Measurements from ENCODE around the gene MRPS27. TPM values are rescaled to one million over a fixed set of nuclear protein-coding genes. Genes with fewer than 3 reads are reported as not detected.

MRPS27 gene
- total RNA-seq, 1 donor from 2014 or later, result 41.1 TPM

DNA sequence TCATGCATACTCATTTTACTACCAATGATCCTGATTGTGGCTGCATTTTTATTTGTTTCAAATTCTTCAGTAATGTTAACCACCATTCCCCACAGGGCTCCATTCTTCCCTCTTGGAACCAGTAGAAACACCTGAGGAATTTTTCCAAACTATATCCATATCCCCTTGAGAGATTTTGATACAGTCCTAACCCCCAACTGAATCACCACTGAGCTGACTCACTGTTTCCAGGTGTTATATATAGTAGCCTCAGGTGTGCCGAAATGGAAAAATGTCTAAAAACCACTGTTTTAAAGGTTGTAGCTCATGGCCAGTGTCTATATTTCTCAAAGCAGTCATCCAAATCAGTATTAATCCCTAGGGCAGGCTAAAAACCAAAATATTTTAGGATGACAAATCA lies 85.2 kb downstream of the MRPS27 start:
- no peak for DNase-seq (ENCODE audit: low spot score)

DNA sequence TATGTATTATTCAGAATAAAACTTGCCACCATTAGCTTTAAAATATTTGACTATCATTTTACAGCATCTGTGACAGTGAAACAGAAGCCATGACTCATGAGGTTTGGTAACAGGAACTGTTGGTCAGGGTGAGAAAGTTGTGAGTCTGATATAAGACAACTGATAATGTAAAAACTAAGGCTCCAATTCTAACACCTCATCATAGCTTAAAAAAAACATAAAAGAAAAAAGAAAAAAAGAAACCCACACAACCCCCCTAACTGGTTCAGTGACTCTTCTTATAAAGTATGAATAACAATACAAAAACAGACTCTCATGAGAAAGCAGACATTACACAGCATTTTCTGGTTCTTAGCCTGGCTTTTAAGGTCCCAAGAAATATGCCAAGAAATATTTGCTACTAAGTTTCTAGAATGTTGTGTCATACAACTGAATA lies 85.8 kb downstream of the MRPS27 start:
- DNase-seq (ENCODE audit: low spot score), result no peak

DNA sequence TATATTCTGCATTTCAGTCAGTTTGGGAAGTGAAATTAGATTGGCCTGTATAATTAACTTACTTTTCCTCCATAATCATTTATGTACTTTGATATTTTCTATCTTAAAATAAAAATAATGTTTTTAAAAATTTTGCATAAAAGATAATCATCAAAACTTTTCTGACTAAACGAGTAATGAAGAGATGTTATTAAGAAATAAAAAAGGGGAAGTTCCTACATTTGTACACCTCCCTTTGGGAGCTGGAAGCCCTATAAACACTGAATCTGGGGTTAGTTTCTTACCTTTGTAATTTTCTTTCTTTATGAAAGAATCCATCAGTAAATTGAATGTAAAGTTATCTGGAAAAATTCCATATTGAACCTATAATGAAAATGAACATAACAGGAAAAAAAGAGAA lies 86.2 kb downstream of the MRPS27 start:
- no peak for DNase-seq (ENCODE audit: low spot score)

DNA sequence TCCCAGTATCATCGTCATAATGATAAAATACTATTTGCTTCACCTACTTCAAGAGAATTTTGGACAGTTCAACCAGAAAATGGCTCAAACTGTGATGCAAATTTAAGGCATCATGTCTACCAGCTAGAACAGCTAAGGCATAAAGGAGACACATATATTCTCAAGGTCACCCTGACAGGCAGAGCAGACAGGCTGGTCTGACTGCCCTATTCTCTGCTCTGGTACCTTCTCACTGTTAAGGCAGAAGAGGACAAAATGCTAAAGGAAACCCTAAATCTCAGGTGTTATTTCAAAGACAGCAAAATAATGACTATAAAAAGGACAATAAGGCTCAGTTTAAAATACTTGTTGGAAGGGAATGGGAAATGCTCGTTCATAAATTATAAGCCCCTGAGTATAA lies 87.2 kb downstream of the MRPS27 start:
- DNase-seq (ENCODE audit: low spot score), result no peak

GRCh38 chr5:72231991-72232703 lies 87.9 kb downstream of the MRPS27 start:
- no peak for DNase-seq (ENCODE audit: low spot score)

DNA sequence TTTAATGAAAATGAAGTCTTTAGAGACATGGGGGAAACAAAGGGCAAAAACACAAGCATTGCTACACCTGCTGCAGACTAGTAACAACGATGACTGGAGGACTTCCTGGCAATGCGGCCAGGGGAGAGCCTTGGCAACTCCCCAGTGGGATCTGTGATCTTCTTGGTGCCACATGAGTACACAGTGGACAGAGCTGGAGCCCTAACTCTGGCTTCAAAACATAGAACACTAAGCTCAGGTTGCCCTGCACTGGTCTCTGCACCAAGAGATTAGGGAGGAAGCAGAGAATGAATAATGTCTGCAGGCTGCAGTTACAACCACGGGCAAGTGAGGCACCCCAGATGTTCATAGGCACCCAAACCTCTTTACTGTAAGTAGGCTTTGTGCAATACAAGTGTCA lies 91.1 kb downstream of the MRPS27 start:
- DNase-seq (ENCODE audit: low spot score), result no peak

GRCh38 chr5:72226950-72227349 lies 93.1 kb downstream of the MRPS27 start:
- DNase-seq (ENCODE audit: low spot score), result no peak

GRCh38 chr5:72225741-72226140 lies 94.3 kb downstream of the MRPS27 start:
- DNase-seq (ENCODE audit: low spot score), result no peak

GRCh38 chr5:72224946-72225463 lies 95.0 kb downstream of the MRPS27 start:
- no peak for DNase-seq (ENCODE audit: low spot score)

GRCh38 chr5:72223371-72223770 lies 96.7 kb downstream of the MRPS27 start:
- DNase-seq (ENCODE audit: low spot score), result no peak

- no peak for DNase-seq (ENCODE audit: low spot score)
Observed at GRCh38 chr5:72222521-72222920, 97.5 kb downstream of the MRPS27 start.

GRCh38 chr5:72221541-72221940 lies 98.5 kb downstream of the MRPS27 start:
- no peak for DNase-seq (ENCODE audit: low spot score)

DNA sequence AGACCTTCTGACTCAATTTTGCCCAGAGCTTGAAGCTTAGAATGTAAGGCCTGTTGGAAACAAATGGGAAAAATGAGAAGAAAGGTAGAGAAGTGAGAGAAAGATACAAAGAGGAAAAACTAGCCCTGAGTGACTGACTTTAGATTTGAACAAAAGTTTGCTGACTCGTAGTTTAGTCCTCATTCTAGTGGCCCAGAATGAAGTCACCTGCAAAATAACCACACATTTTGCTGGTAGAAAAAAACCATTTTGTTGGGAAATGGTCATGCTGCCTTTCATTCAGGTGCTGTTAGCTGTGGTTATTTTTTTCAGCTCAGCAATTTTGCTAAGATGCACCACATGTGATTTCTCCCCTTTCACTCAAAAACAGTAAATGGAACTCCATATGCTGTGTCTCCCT lies 98.9 kb downstream of the MRPS27 start:
- no peak for DNase-seq (ENCODE audit: low spot score)

- no peak for DNase-seq (ENCODE audit: low spot score)
Observed at GRCh38 chr5:72216756-72217155, 103.3 kb downstream of the MRPS27 start.

DNA sequence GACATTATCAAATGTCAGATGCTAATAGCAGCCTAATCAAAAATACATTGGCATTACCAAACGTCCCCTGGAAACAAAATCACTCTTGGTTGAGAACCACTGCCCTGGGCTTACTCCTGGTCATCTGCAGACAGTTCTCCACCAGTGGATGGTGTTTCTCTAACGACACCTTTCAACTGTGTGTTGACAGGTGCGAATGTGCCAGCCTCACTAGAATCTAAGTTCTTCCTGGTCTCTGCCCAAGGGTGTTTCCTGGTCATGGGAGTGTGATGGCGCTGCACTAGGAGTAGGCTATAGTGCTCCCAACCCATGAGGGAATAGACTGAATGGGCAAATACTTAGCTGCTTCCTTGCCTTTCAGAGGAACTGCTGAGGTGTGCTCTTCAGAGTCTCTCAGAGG lies 105.9 kb downstream of the MRPS27 start:
- no peak for DNase-seq (ENCODE audit: low spot score)

- no peak for DNase-seq (ENCODE audit: low spot score)
Observed at GRCh38 chr5:72213482-72213881, 106.6 kb downstream of the MRPS27 start.

DNA sequence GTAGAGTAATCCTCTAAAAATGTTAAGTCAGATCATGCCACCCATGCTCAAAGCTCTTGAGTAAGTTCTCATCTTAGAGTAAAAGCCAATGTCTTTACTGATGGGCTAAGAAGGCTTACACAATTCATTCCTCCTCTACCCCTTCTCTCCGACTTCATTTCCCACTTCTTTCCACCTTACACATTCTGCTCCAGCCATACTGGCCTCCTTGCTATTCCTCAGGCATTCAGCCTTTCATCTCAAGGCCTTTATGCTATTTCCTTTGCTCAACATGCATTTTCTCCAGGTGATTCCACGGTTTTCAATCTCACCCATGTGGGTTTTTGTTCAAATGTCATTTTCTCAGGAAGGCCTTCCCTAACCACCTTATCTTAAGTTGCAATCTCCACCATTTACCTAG lies 107.9 kb downstream of the MRPS27 start:
- no peak for DNase-seq (ENCODE audit: low spot score)

DNA sequence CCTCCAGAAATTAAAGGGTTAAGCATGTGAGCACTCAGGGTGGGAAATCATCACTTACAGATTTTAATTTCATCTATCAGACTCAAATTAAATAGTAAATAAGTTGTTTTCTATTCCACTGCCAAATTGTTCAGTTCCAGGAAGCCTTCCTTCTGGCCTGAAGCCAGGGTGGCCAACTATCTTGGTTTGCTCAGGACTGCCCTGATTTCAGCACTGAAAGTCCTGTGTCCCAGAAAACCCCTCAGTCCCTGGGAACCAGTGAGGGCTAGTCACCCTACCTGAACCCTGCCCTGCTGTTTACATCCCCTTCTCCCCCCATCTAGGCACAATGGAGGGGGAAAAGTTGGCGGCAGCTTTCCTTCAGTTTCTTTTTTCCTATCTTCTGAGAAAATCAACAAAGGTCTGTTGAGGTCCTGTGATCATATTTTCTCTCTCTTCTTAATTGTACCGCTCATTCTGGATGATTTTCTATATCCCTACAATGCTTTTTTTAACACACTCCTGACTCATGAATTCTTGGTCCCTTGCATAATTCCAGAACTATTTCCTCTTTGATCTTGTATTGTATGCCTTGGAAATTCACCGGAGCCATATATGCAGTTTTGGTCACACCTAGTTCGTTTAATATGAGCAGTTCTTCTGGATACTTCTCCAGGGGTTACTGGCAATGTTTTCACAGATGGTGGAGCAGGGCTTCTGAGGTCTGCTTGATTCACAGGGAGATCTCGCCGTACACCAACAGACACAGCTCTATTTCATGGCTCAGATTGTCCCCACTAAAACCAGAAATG lies 109.0 kb downstream of the MRPS27 start:
- no peak for DNase-seq (ENCODE audit: low spot score)

DNA sequence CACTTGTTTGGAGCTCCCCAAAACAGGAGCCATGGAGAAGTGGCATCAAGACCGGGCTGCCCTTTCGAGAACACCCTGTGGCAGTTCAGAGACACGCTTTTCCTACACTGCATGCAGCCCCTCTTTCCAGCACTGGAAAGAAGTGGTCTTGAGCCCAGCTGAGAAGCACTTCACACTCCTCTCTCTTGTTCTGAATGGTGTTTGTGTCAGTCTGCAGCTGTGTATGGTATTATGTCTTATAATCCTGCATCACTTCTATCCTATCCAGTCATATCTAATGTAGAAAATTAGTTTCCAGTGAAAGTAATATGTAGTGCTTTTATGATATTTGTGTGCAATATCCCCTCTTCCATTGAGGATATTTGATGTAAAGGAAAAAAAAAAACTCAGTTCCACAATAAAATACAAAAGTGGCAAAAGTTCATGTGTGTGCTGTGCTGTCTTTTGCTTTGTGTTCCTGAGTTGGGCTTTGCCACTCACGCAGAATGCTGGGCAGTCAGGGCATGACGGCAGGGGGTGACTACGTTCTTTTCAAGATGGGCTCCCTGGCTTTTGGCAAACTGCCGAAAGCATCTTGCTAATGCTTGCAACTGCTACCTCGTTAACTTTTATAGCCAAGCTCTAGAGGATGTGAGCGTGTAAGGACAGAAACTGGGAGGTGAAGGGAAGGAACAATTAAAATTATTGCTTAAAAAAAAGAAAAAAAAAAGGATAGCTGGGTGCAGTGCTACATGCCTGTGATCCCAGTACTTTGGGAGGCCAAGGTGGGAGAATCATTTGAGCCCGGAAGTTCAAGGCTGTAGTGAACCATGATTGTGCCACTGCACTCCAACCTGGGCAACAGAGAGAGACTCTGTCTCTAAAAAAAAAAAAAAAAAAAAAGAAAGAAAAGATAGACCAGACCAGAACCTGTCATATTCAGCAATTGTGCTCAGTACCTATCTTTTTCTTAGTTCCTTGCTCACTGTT lies 110.6 kb downstream of the MRPS27 start:
- DNase-seq (ENCODE audit: low spot score), result no peak

- DNase-seq (ENCODE audit: low spot score), result no peak
Observed at GRCh38 chr5:72208324-72208926, 111.6 kb downstream of the MRPS27 start.

GRCh38 chr5:72206994-72207393 lies 113.0 kb downstream of the MRPS27 start:
- no peak for DNase-seq (ENCODE audit: low spot score)
